Measurements from ENCODE around the gene PILRA. TPM values are rescaled to one million over a fixed set of nuclear protein-coding genes. Genes with fewer than 3 reads are reported as not detected.

Gene PILRA
- total and polyA plus RNA-seq, 2 of the 13 experiments (the other 11 are each of a cell fraction or from before 2014, with no cell fraction given), result 0.13 to 1.3 TPM

GRCh38 chr7:100428967-100429636, 55.8 kb downstream of the PILRA start (continued):
- no peak for TF ChIP-seq ZNF850 (CRISPR knock-in tag; conservative IDR thresholded peaks at IDR 0.05)
- no peak for TF ChIP-seq CCAR2 (optimal IDR thresholded peaks at IDR 0.05; ENCODE audit: low read depth, low read length)
- TF ChIP-seq SNAPC2 (CRISPR knock-in tag; IDR thresholded peaks at IDR 0.05), result no peak
- TF ChIP-seq FLYWCH1 (CRISPR knock-in tag; IDR thresholded peaks at IDR 0.05), result no peak
- TF ChIP-seq ZFY (CRISPR knock-in tag; IDR thresholded peaks at IDR 0.05), result no peak
- peak; percentile 36 for TF ChIP-seq NFATC3 (CRISPR knock-in tag; IDR thresholded peaks at IDR 0.05)
- TF ChIP-seq ZNF772 (CRISPR knock-in tag; IDR thresholded peaks at IDR 0.05), result 0 out of 2 replicates have a peak, but pooled peaks have one; percentile 5
- TF ChIP-seq DPF2 (CRISPR knock-in tag; IDR thresholded peaks at IDR 0.05; ENCODE audit: borderline replicate concordance, low read depth), result no peak
- no peak for TF ChIP-seq ADNP (CRISPR knock-in tag; IDR thresholded peaks at IDR 0.05)
- no peak for TF ChIP-seq FOXK2 (IDR thresholded peaks at IDR 0.05)
- no peak for TF ChIP-seq JDP2 (CRISPR knock-in tag; IDR thresholded peaks at IDR 0.05; ENCODE audit: borderline replicate concordance)
- peak; percentile 14; the same call in 1 of the 2 replicates for TF ChIP-seq ZNF34 (CRISPR knock-in tag; IDR thresholded peaks at IDR 0.05; ENCODE audit: borderline replicate concordance)
- TF ChIP-seq PAF1 (CRISPR knock-in tag; IDR thresholded peaks at IDR 0.05), result no peak
- TF ChIP-seq ZNF407 (CRISPR knock-in tag; IDR thresholded peaks at IDR 0.05; ENCODE audit: not compliant biosample characterization), result no peak
- TF ChIP-seq GZF1 (CRISPR knock-in tag; IDR thresholded peaks at IDR 0.05), result no peak
- no peak for TF ChIP-seq HHEX (CRISPR knock-in tag; IDR thresholded peaks at IDR 0.05)
- TF ChIP-seq RAD21 (CRISPR knock-in tag; IDR thresholded peaks at IDR 0.05), result no peak
- no peak for TF ChIP-seq ZNF10 (CRISPR knock-in tag; IDR thresholded peaks at IDR 0.05; ENCODE audit: borderline replicate concordance, low read depth)
- 0 out of 4 replicates have a peak, but pooled peaks of 1 of the 2 experiments have one; percentile 39 for TF ChIP-seq REST (IDR thresholded peaks at IDR 0.05; ENCODE audit: borderline replicate concordance in 1 of 2, low read depth in 1 of 2, low read length in 2 of 2)
- no peak for TF ChIP-seq IKZF1 (IDR thresholded peaks at IDR 0.05)

All from HepG2 (cell line).